SK-N-SH treated with all-trans-retinoic acid at 6 μM for 48 hours (cell line): Measurements from ENCODE around the gene SMNDC1.

Experiments
- GLIS3 ChIP-seq: fragments of 250-450 bp; sonication (Bioruptor Pico); IDR thresholded peaks from 2 replicates; pipeline ENCODE4 v1.5.0; 2020; ENCODE audit warnings: mild to moderate bottlenecking, moderate library complexity
- POU6F1 ChIP-seq: fragments of 250-450 bp; sonication (Bioruptor Pico); IDR thresholded peaks from 2 replicates; pipeline ENCODE4 v1.8.0; 2021; ENCODE audit warnings: low read depth, mild to moderate bottlenecking, moderate library complexity, borderline replicate concordance
- ZNF8 ChIP-seq: fragments of 450-650 bp; formaldehyde crosslinking; IDR thresholded peaks from 2 replicates; pipeline ENCODE4 v1.5.0; 2020; ENCODE audit warnings: mild to moderate bottlenecking, moderate library complexity
- TF ChIP-seq, protein P1 (sequence below): fragments of 250-450 bp; sonication (Bioruptor Pico); IDR thresholded peaks from 2 replicates; pipeline ENCODE4 v1.8.0; 2020; ENCODE audit warnings: mild to moderate bottlenecking, moderate library complexity, borderline replicate concordance

DNA sequence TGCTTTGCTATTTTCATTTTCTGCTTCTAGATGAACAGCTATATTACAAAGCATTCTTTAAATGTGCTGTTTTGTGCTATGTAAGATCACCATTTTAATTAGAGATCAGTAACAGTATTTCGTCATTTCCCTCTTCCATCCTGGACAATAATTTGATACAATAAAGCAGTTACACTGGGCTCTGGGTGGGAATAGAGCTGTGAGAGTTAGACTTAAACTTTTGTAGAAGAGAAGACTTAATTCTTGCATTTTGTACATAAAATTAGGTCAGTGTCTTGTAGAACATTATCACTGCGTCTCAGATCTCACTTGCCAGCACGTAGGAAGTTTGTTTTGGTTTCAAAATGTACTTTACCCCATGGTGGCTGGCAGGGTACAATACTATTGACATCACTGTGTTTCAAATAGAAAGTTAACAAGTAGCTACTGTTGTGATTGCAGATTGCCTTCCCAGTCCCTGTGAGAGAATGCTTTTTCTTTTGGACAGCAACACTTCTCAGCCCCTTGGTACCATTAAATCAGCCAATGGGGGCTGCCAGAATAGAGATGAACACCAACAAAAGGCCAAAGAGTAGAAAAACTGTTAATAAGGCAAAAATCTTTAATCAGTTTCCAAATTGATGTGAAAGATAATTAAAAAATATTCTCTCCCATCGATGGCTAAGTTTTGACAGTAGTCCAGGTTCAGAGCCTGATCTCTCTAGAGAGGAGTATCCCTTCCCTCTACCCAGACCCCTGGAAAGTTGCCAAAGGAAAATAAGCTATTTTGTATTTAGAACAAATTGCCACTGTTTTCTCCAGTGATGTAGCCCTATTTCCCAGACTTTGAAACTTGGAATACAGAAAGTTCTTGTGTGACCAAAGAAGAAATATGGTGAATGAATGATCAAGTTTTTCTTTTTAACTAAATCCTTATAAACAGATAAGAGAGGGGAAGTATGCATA lies 35.1 kb downstream of the SMNDC1 start:
- TF ChIP-seq ZNF8 (CRISPR knock-in tag) (no peak), GLIS3 (CRISPR knock-in tag) (no peak), POU6F1 (CRISPR knock-in tag) (no peak)
- TF ChIP-seq, protein P1, sequence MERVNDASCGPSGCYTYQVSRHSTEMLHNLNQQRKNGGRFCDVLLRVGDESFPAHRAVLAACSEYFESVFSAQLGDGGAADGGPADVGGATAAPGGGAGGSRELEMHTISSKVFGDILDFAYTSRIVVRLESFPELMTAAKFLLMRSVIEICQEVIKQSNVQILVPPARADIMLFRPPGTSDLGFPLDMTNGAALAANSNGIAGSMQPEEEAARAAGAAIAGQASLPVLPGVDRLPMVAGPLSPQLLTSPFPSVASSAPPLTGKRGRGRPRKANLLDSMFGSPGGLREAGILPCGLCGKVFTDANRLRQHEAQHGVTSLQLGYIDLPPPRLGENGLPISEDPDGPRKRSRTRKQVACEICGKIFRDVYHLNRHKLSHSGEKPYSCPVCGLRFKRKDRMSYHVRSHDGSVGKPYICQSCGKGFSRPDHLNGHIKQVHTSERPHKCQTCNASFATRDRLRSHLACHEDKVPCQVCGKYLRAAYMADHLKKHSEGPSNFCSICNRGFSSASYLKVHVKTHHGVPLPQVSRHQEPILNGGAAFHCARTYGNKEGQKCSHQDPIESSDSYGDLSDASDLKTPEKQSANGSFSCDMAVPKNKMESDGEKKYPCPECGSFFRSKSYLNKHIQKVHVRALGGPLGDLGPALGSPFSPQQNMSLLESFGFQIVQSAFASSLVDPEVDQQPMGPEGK (CRISPR knock-in tag) = no peak
